ENCODE data around the gene ELOVL4.
A peak's percentile ranks its signal among the peaks of the same experiment; 100 is the strongest.

Gene ELOVL4

DNA sequence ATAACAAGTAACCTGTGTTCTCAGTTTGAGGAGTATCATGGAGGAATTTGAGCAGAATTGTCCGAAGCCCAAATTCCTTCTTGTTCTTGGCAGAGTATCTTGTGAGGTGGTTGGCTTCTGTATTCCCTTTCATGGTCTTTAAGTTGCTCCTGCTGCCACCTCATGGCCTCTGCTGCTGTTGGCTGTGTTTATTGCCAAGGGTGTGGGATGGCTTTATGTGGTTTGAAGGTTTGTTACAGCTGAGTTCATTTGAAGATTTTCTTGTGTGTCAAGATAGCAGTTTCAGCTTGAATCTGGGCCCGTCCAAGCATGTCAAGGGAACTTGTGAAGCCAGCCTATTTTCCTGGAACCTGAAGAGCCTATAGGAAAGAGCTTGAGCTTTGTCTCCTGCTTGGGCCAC is 36.9 kb upstream of the ELOVL4 start:
- peak; percentile 6 for DNase-seq
- H3K27ac Mint-ChIP-seq, result no peak overlapping the region
- no peaks in the 10 kb centered on the region for H3K9me3 Mint-ChIP-seq
- no peak overlapping the region for H3K4me3 Mint-ChIP-seq
- TF ChIP-seq, protein P1, sequence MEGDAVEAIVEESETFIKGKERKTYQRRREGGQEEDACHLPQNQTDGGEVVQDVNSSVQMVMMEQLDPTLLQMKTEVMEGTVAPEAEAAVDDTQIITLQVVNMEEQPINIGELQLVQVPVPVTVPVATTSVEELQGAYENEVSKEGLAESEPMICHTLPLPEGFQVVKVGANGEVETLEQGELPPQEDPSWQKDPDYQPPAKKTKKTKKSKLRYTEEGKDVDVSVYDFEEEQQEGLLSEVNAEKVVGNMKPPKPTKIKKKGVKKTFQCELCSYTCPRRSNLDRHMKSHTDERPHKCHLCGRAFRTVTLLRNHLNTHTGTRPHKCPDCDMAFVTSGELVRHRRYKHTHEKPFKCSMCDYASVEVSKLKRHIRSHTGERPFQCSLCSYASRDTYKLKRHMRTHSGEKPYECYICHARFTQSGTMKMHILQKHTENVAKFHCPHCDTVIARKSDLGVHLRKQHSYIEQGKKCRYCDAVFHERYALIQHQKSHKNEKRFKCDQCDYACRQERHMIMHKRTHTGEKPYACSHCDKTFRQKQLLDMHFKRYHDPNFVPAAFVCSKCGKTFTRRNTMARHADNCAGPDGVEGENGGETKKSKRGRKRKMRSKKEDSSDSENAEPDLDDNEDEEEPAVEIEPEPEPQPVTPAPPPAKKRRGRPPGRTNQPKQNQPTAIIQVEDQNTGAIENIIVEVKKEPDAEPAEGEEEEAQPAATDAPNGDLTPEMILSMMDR (IDR thresholded peaks at IDR 0.05), result no peak
- no peaks in the 10 kb centered on the region for H3K36me3 Mint-ChIP-seq (ENCODE audit: low read depth)
- H3K27me3 Mint-ChIP-seq (ENCODE audit: low read depth, poor library complexity), result no peaks in the 10 kb centered on the region
- peaks cover 10% of the 10 kb centered on the region for H3K4me1 Mint-ChIP-seq

DNA sequence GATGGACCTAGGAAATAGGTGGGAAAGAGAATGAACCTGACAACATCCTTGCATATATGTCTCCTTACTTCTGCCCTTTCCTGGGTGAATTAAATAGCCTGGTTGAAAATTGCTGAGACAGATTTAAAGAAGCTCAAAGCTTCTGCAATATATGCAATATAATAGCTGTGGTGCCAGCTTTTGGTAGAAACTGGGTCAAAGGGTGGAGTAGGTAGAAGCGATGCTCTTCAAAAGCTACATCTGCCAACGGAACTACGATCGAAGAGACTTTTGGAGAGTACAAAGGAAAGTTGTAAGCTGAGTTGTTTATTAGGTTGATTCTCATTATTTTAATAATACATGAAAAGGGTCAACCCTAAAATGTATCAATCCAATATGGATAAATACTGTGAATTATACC is 34.3 kb upstream of the ELOVL4 start:
- Mint-ChIP-seq H3K9me3 (no peaks in the 10 kb centered on the region), H3K36me3 (ENCODE audit: low read depth) (no peaks in the 10 kb centered on the region), H3K4me1 (peaks cover 10% of the 10 kb centered on the region), H3K27ac (no peak overlapping the region), H3K27me3 (ENCODE audit: low read depth, poor library complexity) (peaks cover 2% of the 10 kb centered on the region), H3K4me3 (no peak overlapping the region)
- no peak for DNase-seq
- TF ChIP-seq, protein P1 (IDR thresholded peaks at IDR 0.05), result no peak

DNA sequence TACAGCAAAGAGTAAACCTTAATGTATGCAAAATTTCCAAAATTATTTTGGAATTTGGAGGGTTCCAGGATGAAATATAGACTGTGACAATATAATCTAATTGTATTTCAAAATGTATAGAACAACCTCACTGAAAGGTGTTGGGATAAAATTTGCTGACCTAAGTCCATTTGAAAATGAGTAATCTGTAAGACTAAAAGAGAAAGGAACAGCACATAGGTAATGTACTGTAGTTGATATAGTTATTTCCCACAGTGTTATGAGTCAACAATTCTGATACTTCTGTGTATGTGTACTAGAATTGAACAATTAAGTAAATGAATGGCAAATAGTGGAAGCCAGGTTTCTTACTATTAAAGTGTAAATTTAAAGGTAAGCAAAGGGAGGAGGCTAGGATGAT is 23.8 kb upstream of the ELOVL4 start:
- TF ChIP-seq, protein P1 (IDR thresholded peaks at IDR 0.05), result no peak
- Mint-ChIP-seq H3K27ac (no peak overlapping the region), H3K36me3 (ENCODE audit: low read depth) (no peaks in the 10 kb centered on the region), H3K4me3 (no peak overlapping the region), H3K9me3 (peaks cover 39% of the 10 kb centered on the region), H3K4me1 (no peaks in the 10 kb centered on the region), H3K27me3 (ENCODE audit: low read depth, poor library complexity) (peaks cover 7% of the 10 kb centered on the region)
- DNase-seq, result no peak

DNA sequence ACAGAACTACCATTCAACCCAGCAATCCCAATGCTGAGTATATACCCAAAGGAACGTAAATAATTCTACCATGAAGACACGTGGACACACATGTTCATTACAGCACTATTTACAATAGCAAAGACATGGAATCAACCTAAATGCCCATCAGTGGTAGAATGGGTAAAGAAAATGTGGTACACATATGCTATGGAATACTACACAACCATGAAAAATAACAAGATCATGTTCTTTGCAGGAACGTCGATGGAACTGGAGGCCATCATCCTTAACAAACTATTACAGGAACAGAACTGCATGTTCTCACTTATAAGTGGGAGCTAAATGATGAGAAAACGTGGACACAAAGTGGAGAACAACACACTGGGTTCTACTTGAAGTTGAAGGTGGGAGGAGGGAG is 22.4 kb upstream of the ELOVL4 start:
- no peak overlapping the region for H3K27ac Mint-ChIP-seq
- H3K9me3 Mint-ChIP-seq, result peaks cover 43% of the 10 kb centered on the region
- no peak overlapping the region for H3K4me3 Mint-ChIP-seq

DNA sequence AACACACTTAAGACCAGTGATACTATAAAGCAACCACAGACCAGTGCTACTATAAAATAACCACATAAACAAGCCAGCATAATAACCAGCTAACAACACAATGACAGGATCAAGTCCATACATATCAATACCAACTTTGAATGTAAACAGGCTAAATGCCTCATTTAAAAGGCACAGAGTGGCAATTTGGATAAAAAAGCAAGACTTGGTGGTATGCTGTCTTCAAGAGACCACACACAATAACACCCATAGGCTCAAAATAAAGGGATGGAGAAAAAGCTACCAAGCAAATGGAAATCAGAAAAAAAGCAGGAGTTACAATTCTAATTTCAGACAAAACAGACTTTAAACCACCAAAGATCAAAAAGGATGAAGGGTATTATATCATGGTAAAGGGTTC is 19.8 kb upstream of the ELOVL4 start:
- peaks cover 7% of the 10 kb centered on the region for H3K27me3 Mint-ChIP-seq (ENCODE audit: low read depth, poor library complexity)
- TF ChIP-seq, protein P1 (IDR thresholded peaks at IDR 0.05), result no peak
- no peak overlapping the region for H3K27ac Mint-ChIP-seq
- DNase-seq, result no peak
- H3K36me3 Mint-ChIP-seq (ENCODE audit: low read depth), result no peaks in the 10 kb centered on the region
- H3K9me3 Mint-ChIP-seq, result peaks cover 43% of the 10 kb centered on the region
- no peak overlapping the region for H3K4me3 Mint-ChIP-seq
- no peaks in the 10 kb centered on the region for H3K4me1 Mint-ChIP-seq

More for the DNA sequence above, 22.4 kb upstream of the ELOVL4 start:
- Mint-ChIP-seq H3K36me3 (ENCODE audit: low read depth) (no peaks in the 10 kb centered on the region), H3K27me3 (ENCODE audit: low read depth, poor library complexity) (peaks cover 7% of the 10 kb centered on the region), H3K4me1 (no peaks in the 10 kb centered on the region)
- no peak for DNase-seq
- TF ChIP-seq, protein P1 (IDR thresholded peaks at IDR 0.05), result no peak

DNA sequence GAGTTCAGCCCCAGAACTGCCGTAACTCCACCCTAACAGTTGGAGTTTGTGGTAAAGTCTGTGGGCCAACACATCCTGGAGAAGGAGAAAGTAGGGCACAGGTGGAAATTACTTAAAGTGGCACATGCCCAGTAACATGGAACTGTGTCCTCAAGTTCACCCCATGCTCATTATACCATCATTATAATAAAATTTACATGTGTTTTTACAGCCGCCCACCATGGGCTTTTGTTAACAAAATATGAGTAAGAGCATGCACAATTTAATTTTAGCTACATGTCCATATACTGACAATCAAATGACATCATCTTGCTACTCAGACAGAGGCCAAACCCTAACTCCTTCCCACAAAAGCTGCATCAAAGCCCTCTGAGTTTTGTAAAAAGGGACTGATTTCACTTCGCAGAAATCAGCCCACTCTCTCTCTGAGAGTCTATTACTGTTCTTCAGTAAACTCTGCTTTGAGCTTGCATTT is 17.3 kb upstream of the ELOVL4 start:
- Mint-ChIP-seq H3K4me1 (no peaks in the 10 kb centered on the region), H3K4me3 (no peak overlapping the region), H3K9me3 (peaks cover 35% of the 10 kb centered on the region), H3K27ac (no peak overlapping the region), H3K27me3 (ENCODE audit: low read depth, poor library complexity) (no peaks in the 10 kb centered on the region), H3K36me3 (ENCODE audit: low read depth) (no peaks in the 10 kb centered on the region)
- TF ChIP-seq, protein P1 (IDR thresholded peaks at IDR 0.05), result no peak
- no peak for DNase-seq

Data from nephron progenitor cell (in vitro differentiated cells).